Measurements from ENCODE around the gene COL26A1. TPM values are rescaled to one million over a fixed set of nuclear protein-coding genes. Genes with fewer than 3 reads are reported as not detected.

COL26A1 gene
- total RNA-seq, 1 experiment from 2014 or later: 42.6 TPM

DNA sequence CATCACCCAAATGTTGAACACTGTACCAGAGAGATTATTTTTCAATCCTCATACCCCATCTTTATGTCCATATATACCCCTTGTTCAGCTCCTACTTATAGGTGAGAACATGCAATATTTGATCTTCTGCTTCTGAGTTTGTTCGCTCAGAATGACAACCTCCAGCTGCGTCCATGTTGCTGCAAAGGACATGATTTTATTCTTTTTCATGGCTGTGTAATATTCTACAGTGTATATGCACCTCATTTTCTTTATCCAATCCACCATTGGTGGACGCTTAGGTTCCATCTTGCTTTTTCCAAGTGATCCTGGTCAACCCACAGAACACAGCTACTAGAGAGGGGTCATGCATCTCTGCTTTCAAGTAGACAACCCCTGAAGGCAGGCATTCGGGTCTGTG lies 166.9 kb downstream of the COL26A1 start:
- no peak overlapping the region for H2AK5ac ChIP-seq (ENCODE audit: insufficient read length, low read length)
- no peaks in the 10 kb centered on the region; the same call in 1 of the 2 replicates for H3K27me3 Mint-ChIP-seq (ENCODE audit: low read depth)
- no peak overlapping the region for H2BK20ac ChIP-seq (ENCODE audit: low read depth, low read length, poor library complexity, severe bottlenecking)
- H3K9ac ChIP-seq (ENCODE audit: extremely low read depth, insufficient read length, low read length): no peak overlapping the region
- no peak overlapping the region for H3K4ac ChIP-seq (ENCODE audit: low read depth, low read length)
- no peak overlapping the region for H2BK5ac ChIP-seq (ENCODE audit: insufficient read length, low read length)
- H4K20me1 ChIP-seq (ENCODE audit: control insufficient read depth, insufficient read depth, insufficient read length): no peaks in the 10 kb centered on the region
- no peak overlapping the region for H4K91ac ChIP-seq (ENCODE audit: insufficient read length, low read depth, low read length)
- H3K23ac ChIP-seq (ENCODE audit: insufficient read length, low read depth, low read length): no peak overlapping the region
- no peak overlapping the region for H2BK15ac ChIP-seq (ENCODE audit: low read depth, low read length)
- no peak overlapping the region for H2BK120ac ChIP-seq (ENCODE audit: low read depth, low read length, poor library complexity, severe bottlenecking)
- TF ChIP-seq CTCF (conservative IDR thresholded peaks at IDR 0.05): no peak
- no peaks in the 10 kb centered on the region for H3K79me1 ChIP-seq (ENCODE audit: insufficient read depth, low read depth, low read length, poor library complexity, severe bottlenecking)
- no peaks in the 10 kb centered on the region for H3K23me2 ChIP-seq (ENCODE audit: insufficient read length, low read depth, low read length, poor library complexity, severe bottlenecking)
- no peak overlapping the region for H2AFZ ChIP-seq (ENCODE audit: low read length)
- no peak overlapping the region for H3K4me3 Mint-ChIP-seq
- H3K9me3 ChIP-seq (ENCODE audit: control insufficient read depth, low read depth, low read length): no peaks in the 10 kb centered on the region
- H3K27ac Mint-ChIP-seq: no peak overlapping the region
- H3K4me1 ChIP-seq (ENCODE audit: insufficient read depth, low read length): no peaks in the 10 kb centered on the region
- H3K4me1 Mint-ChIP-seq: peaks cover 3 to 8% of the 10 kb centered on the region in 2 experiments; a peak in 1 of 4 replicates
- H3K36me3 Mint-ChIP-seq (ENCODE audit: insufficient read depth in 1 of 3, low read depth in 3 of 3): peaks cover 2 to 13% (median 7%) of the 10 kb centered on the region in 3 experiments; a peak in 6 of 7 replicates
- no peaks in the 10 kb centered on the region for H3K27me3 ChIP-seq (ENCODE audit: insufficient read depth, low read length)
- H3K18ac ChIP-seq (ENCODE audit: insufficient read length, low read depth, low read length): no peak overlapping the region
- H3K27ac ChIP-seq (ENCODE audit: insufficient read length, low read depth, low read length): no peak overlapping the region
- no peak overlapping the region for H4K5ac ChIP-seq (ENCODE audit: insufficient read length, low read depth, low read length)
- H3T11ph ChIP-seq (ENCODE audit: low read length): no peak overlapping the region
- H3K4me2 ChIP-seq (ENCODE audit: insufficient read depth, insufficient read length, low read length): no peak overlapping the region
- DNase-seq: no peak
- H2BK12ac ChIP-seq (ENCODE audit: insufficient read length, low read depth, low read length): no peak overlapping the region
- H3K14ac ChIP-seq (ENCODE audit: insufficient read depth, low read length): no peak overlapping the region
- no peaks in the 10 kb centered on the region; the same call in 1 of the 2 replicates for H3K79me2 ChIP-seq (ENCODE audit: insufficient read depth, low read length)
- H3K9me3 Mint-ChIP-seq: no peaks in the 10 kb centered on the region
- no CpG with 5 or more reads among the region's 4 CpGs for WGBS (ENCODE audit: extremely low coverage, insufficient read length, low lambda C conversion rate)
- no peak overlapping the region for H3K56ac ChIP-seq (ENCODE audit: insufficient read length, low read depth, low read length)
- H4K8ac ChIP-seq (replicated peaks; ENCODE audit: insufficient read length, low read depth, low read length): no peak overlapping the region
